NCI-H226 (cell line): ENCODE data around the gene MZB1.
"Not testable (repeated sequence)": the region's sequence is repeated elsewhere in the genome, so short reads cannot be mapped to it uniquely, and the experiment has no call there.

ENCODE experiments used
- DNase-seq: peaks from one replicate; pipeline ENCODE4 v3.0.0-alpha.2; 2015

MZB1 gene

GRCh38 chr5:139410121-139410992 is 20.6 kb upstream of the MZB1 start:
- no peak for DNase-seq

GRCh38 chr5:139409116-139409515 is 19.4 kb upstream of the MZB1 start:
- not testable (repeated sequence) for DNase-seq

- DNase-seq: no peak
Observed at GRCh38 chr5:139408191-139408590, 18.5 kb upstream of the MZB1 start.

- no peak for DNase-seq
Observed at GRCh38 chr5:139407517-139407916, 17.8 kb upstream of the MZB1 start.

GRCh38 chr5:139406963-139407362 is 17.2 kb upstream of the MZB1 start:
- no peak for DNase-seq

- DNase-seq: no peak
Observed at GRCh38 chr5:139404484-139404840, 14.7 kb upstream of the MZB1 start.

GRCh38 chr5:139403787-139404483 is 14.2 kb upstream of the MZB1 start, which contains the start of gene SPATA24:
Gene SPATA24 (minus strand): TSS chr5:139404089. CDS start chr5:139404060, 29 bp downstream.
- peak; percentile 94 for DNase-seq

GRCh38 chr5:139403418-139403786 is 13.7 kb upstream of the MZB1 start:
- no peak for DNase-seq

- no peak for DNase-seq
Observed at GRCh38 chr5:139402561-139403158, 12.9 kb upstream of the MZB1 start.

- DNase-seq: no peak
Observed at GRCh38 chr5:139401546-139401945, 11.8 kb upstream of the MZB1 start.

- no peak for DNase-seq
Observed at GRCh38 chr5:139399501-139400121, 9.9 kb upstream of the MZB1 start.

GRCh38 chr5:139397921-139398320 is 8.2 kb upstream of the MZB1 start:
- no peak for DNase-seq

- no peak for DNase-seq
Observed at GRCh38 chr5:139396691-139397090, 7.0 kb upstream of the MZB1 start.

- DNase-seq: no peak
Observed at GRCh38 chr5:139395844-139396640, 6.3 kb upstream of the MZB1 start.

- DNase-seq: no peak
Observed at GRCh38 chr5:139394654-139395566, 5.2 kb upstream of the MZB1 start, which contains the start of gene PROB1. Gene PROB1 (minus strand): TSS chr5:139395104. CDS start chr5:139395081, 23 bp downstream.

- no peak for DNase-seq
Observed at GRCh38 chr5:139394123-139394653, 4.5 kb upstream of the MZB1 start.

- no peak for DNase-seq
Observed at GRCh38 chr5:139393497-139394122, 3.9 kb upstream of the MZB1 start.

GRCh38 chr5:139392678-139393496 is 3.2 kb upstream of the MZB1 start:
- DNase-seq: no peak

GRCh38 chr5:139392324-139392677 is 2.6 kb upstream of the MZB1 start:
- no peak for DNase-seq
